Epidermal melanocyte (primary cell): Measurements from ENCODE around the gene HNRNPCL4.
"Not testable (repeated sequence)": the region's sequence is repeated elsewhere in the genome, so short reads cannot be mapped to it uniquely, and the experiment has no call there.

Experiments used
- DNase-seq: peaks from one replicate; pipeline ENCODE4 v3.0.0; 2011; ENCODE audit warnings: low spot score; ENCODE audit not compliant: insufficient read length

HNRNPCL4 gene

GRCh38 chr1:13165531-13165930 lies at the start of gene HNRNPCL4:
Gene HNRNPCL4 (minus strand): TSS chr1:13165631. CDS start chr1:13165467, 164 bp downstream.
- not testable (repeated sequence) for DNase-seq

GRCh38 chr1:13208712-13209111 lies 43.3 kb upstream of the HNRNPCL4 start:
- DNase-seq, result not testable (repeated sequence)

GRCh38 chr1:13201309-13201708 lies 35.9 kb upstream of the HNRNPCL4 start, which contains the start of gene PRAMEF13:
Gene PRAMEF13 (minus strand): TSS chr1:13201409. CDS start chr1:13199589, 1,820 bp downstream.
- not testable (repeated sequence) for DNase-seq

- DNase-seq, result not testable (repeated sequence)
Measured at GRCh38 chr1:13171548-13171947, 6.1 kb upstream of the HNRNPCL4 start, which contains the start of gene PRAMEF9. Gene PRAMEF9 (plus strand): TSS chr1:13171848. CDS start chr1:13175281, 3,433 bp downstream.

- DNase-seq, result not testable (repeated sequence)
Measured at GRCh38 chr1:13155909-13156308, 9.5 kb downstream of the HNRNPCL4 start, which contains the start of gene PRAMEF26. Gene PRAMEF26 (minus strand): TSS chr1:13156009. CDS start chr1:13153095, 2,914 bp downstream.

- not testable (repeated sequence) for DNase-seq
Measured at GRCh38 chr1:13116754-13117153, 48.7 kb downstream of the HNRNPCL4 start, which contains the start of gene HNRNPCL2. Gene HNRNPCL2 (minus strand): TSS chr1:13116854. CDS start chr1:13116400, 454 bp downstream.
